NCI-H2171 (cell line): ENCODE measurements around the gene PLA2G4B.
"Not testable (repeated sequence)": the region's sequence is repeated elsewhere in the genome, so short reads cannot be mapped to it uniquely, and the experiment has no call there.

Experiments used
- DNase-seq: peaks from one replicate; lab custom pipeline; 2025; lab: John Stamatoyannopoulos, UW

The PLA2G4B gene

DNA sequence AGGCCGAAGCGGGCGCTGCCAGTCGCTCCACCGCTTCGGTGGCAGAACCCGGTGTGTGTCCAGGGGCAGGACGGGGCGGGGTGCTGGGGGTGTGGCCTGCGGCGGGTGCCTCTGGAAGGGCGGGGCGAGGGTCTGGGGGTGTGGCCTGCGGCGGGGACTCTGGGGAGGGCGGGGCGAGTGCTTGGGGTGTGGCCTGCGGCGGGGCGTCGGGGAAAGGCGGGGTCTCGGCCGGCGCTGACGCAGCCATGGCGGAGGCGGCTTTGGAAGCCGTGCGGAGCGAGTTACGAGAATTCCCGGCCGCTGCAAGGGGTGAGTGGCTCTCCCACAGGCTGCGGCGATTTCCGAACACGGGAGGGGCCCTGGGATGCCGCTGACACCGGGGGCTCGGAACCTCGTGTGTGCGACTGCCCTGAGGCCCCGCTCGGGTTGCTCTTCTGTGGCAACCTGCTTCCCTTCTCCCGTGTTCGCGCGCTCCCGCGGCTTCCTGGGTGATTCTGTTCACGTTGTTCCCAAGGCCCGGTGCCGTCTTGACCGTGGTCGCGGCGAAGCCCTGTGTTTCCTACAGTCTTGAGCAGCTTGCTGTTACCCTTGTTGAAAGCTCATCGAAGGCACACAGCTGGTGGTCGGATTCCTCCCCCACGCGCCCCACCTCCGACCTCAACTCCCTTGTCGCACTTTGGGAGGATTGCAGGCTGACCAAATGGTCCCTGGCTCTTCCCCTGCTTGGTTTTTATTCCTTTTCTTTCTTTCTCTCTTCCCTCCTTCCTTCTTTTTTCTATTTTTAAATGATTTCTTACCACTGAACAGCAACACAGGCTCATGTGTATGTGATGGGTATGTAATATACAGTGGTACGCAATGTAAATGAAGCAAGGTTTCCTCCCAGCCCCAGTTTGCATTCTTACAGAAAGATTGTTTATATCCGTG is 10.5 kb upstream of the PLA2G4B start, which contains the start of gene JMJD7:
JMJD7 (plus strand) TSS at position 213 of the 927 bp plus-strand sequence; CDS start at position 246, 33 bp downstream.
- DNase-seq, result peak; percentile 84

DNA sequence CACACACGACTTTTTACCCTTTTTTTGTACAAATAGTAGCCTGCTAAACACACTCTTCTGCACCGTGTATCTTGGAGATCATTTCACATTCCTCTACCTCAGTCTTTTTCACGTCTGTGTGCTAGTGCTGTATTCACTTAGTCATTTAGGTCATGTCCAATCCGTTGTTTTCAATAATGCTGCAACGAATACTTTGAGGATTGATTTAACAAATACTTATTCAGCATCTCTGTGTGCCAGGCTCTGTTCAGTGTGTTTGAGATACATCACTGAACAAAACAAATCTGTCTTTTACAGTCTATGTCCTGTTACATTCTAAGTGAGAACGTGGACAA is 9.9 kb upstream of the PLA2G4B start:
- DNase-seq, result no peak

DNA sequence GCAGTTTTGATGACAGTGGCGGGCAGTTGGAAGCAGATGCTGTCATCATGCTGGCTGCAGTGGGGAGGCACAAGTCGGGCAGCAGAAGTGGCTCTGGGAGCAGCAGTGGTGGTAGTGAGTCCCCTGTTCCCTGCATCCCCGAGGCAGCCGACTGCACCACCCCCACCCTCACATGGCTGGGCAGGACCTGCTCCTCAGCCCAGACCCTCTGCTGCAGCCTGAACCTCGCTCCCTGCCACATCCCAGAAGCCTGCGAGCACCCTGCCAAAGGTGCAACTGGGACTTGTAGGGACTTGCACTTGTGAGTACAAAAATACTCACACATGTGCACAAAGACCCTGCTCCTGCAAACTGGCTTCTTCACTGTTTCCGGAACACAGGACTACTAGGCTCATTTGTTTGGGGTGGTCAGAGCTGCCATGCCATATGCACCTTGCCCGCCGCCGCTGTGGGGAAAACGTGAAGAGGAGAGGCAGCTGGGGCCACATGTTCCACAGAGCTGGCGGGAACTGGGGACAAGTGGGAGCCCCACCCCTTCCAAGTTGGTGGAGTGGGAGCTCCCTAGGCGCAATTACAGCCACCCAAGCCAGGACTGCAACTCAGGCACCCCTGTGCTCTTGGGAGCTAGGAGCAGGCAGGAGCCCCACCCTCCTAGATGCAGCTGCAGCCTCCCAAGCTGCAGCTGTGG is 8.5 kb upstream of the PLA2G4B start:
- DNase-seq, result no peak

DNA sequence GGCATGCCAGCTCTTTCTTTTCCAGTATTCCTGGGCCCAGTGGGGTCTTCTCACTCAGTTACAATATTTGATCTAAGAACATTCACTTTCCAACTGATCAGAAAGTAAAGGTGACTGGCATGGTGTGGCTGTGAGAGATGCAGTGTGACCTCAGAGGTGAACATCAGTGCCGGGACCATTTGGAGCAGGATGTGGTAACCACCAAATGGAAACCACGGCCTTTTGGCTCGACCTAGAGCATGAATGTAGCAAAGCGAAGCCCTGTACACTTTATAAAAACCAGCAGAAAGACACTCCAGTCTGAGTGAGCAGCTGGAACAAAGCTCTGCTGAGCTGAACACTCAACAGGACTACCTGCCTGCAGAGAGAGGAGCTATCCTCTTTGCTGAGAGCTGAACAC is 7.4 kb upstream of the PLA2G4B start:
- not testable (repeated sequence) for DNase-seq

DNA sequence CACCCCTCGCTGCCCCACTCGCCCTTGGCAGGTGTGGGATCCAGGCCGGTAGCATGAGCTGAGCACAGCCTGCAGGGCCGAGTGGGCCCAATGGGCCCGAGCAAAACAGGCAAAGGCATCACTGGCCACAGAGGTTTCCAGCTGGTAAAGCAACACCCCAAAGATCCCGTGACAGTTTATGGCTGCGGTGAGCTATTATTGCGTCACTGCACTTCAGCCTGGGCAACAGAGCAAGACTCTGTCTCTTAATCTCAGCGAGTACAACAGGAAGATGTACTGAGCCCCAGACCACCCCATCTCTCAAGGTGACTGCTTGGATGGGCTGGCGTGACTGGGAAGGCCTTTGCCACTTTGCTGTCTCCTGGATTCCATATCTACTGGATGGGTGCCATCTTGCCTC is 6.4 kb upstream of the PLA2G4B start:
- no peak for DNase-seq

DNA sequence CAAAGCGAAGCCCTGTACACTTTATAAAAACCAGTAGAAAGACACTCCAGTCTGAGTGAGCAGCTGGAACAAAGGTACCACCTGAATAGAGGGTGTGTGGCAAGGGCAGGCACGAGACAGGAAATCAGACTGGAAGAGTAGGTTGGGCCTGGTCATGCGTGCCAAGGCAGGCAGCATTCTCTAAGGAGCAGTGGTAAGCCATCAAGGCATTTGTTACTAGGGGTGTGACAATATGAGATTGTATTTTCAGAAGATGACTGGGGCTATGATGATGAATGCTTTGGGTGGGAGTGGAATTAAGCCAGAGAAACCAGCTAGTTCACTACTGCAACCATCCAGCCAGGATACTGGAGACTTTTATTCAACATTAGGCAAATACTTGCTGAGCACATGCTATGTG is 5.8 kb upstream of the PLA2G4B start:
- DNase-seq, result no peak

DNA sequence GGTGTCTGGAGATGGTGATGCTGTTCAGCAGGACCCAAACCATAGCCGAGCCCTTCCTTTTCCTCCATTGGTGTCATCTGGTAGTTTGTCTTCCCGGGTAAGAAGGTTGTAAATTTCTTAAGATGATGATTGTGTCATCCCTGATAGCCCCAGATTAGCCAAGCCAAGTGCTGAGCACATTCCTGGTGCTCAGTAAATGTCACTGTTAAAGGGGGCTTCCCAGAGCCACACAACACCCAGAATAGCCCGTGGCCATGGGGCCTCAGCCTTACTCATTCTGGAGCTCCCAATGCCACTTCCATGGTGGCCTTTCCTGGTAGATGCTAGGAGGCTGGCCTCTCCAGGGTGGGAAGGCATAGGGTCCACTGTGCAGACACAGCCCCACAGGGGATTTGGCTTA is 4.6 kb upstream of the PLA2G4B start:
- no peak for DNase-seq

DNA sequence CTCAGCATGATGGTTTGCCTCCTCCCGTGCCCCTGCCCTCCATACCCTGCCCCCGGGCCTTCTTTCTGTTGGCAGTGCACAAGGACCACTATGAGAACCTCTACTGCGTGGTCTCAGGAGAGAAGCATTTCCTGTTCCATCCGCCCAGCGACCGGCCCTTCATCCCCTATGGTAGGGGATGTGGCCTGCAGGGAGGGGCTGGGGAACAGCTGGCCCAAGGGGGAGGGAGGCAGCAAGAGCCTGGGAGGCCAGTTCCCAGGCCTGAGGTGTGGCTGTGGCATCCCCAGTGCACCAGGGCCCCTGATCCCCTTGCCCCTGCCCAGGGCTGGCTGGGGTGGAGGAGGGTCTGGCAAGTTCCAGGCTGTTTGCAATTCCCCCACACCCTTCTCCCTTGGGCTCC is 2.6 kb upstream of the PLA2G4B start:
- DNase-seq, result no peak

DNA sequence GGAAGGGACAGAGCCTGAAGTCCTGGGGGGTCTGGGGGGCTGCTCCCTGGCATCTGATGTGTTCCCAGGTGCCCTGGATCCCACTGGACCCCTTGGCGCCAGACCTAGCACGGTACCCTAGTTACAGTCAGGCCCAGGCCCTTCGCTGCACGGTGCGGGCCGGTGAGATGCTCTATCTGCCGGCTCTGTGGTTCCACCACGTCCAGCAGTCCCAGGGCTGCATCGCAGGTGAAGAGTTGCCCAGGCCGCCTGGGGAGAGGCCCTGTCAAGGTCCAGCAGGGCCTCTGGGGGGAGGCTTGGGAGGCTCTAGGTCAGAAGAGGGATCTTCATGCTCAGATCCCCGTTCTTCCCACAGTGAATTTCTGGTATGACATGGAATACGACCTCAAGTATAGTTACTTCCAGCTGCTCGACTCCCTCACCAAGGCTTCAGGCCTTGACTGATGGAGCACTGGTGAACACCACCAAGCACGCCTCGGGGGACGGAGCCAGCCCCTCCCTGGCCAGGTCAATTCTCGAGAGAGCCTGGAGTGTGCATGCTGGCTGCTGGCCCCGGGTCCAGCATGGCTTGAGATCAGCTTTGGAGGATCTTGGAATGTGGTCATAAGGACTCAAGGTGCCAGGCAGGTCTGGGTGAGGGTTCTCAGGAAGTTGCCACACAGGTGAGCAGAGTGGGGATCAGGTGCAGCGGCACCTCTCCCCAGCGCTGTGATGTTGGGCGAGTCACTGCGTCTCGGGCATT is 1.8 kb upstream of the PLA2G4B start:
- no peak for DNase-seq

DNA sequence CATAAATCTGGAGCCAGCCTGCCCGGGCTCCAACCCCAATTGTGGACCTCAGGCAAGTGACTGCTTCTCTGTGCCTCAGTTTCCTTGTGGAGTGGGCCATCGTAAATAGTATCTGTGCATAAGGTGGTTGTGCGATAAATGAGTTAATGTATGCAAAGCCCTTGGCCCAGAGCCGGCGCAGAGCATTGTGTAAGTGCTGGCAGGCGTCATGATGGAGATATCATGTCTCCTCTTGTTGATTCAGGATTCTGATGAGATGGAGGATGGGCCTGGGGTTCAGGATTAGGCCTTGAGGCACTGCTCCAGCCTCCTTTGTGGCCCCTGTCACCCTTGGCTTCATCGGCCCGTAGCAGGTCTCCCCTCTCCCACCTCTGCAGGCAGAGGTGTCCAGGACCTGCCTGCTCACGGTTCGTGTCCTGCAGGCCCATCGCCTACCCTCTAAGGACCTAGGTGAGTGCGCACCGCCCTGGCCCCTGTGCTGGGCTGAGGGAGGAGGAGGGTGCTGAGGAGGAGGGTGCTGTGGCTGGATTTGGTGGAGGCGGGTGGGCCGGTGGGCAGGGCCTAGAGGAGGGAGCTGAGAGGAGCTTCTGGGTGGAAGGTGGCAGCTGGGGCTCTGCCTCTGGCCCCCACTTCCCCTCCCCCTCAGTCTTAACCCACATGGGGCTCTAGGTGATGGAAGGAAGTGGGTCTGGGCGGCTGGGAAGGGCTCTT is 1.3 kb downstream of the PLA2G4B start:
- DNase-seq, result no peak

DNA sequence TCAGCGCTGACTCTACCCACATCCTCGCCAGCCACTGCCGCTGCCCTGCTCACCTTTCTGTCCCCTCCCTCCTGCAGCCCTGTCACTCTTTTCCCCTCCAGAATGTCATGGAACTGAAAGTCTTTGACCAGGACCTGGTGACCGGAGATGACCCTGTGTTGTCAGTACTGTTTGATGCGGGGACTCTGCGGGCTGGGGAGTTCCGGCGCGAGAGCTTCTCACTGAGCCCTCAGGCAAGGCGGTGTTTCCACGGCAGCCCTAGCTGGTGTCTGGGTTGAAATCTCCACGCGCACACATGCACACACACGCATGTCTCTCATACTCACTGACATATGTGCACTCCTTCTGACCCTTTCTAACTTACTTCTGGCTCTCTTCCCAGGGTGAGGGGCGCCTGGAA is 2.0 kb downstream of the PLA2G4B start:
- no peak for DNase-seq

DNA sequence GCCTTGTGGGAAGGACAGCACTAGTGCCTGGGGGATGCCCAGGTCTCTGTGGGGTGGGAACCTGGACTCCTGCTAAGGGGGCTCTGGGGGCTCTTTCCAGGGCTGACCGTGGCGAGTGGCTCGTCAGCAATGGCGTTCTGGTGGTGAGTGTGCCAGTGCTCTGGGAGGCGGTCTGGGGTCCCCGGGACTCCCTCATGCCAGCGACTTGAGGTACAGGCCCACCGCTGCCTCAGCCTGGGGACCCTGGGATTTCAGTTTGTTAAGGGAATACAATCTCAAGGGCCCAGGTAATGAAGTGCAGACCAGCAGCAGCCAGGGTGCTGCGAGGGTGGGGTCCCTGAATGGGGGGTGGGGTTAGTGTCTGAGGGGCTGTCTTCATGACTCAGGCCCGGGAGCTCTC is 2.5 kb downstream of the PLA2G4B start:
- no peak for DNase-seq

DNA sequence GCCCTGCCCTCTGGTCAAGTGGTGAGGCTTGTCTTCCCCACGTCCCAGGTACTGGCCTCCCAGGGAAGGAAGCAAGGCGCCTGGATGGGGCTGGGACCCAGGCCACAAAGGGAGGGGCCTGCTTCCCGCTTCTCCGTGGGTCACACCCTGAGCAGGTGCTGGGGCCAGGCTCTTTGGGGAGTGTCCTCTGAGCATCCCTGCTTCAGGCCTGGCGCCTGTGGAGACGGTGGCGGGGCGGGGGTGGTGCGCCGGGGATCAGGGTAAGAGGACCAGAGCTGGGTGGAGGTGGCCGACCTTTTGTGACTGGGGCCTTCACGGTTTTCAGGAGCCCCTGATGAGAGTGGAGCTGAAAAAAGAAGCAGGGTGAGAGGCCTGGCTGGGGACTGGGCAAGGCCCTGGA is 3.6 kb downstream of the PLA2G4B start:
- no peak for DNase-seq

DNA sequence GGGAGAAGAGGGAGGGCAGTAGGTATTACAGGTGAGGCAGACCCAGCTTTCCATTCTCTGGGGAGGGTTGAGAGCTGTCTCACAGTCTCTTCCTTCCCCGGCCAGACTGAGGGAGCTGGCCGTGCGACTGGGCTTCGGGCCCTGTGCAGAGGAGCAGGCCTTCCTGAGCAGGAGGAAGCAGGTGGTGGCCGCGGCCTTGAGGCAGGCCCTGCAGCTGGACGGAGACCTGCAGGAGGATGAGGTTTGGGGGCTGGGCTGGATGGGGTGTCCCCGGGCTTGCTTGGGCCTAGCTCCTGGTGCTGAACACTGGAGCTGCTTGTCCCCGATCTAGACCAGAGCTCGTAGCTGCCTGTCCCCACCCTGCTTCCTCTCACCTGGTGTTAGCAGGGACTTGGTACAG is 4.9 kb downstream of the PLA2G4B start:
- no peak for DNase-seq

DNA sequence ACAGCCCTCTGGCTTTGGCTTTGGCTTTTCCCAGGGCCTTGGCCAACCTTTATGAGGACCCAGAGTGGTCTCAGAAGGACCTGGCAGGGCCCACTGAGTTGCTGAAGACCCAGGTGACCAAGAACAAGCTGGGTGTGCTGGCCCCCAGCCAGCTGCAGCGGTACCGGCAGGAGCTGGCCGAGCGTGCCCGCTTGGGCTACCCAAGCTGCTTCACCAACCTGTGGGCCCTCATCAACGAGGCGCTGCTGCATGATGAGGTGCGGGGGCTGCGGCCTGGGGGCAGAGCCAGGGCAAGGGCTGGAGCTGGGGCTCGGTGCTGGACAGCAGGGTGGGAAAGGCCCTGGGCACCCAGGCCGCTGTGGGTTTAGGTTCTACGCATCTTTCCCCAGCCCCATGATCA is 6.2 kb downstream of the PLA2G4B start:
- DNase-seq, result no peak

DNA sequence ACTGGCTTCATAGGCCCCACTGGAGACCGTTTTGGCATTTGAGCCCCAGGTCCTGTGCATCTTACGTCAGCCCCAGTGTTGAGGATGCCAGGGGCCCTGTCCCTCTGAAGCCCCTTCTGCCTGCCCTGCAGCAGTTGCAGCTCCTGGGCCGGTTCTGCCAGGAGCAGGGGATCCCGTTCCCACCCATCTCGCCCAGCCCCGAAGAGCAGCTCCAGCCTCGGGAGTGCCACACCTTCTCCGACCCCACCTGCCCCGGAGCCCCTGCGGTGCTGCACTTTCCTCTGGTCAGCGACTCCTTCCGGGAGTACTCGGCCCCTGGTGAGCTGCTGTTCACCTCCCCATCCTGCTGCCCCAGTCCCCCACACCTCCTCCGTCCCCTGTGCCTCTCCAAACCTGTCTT is 8.6 kb downstream of the PLA2G4B start:
- DNase-seq, result no peak

DNA sequence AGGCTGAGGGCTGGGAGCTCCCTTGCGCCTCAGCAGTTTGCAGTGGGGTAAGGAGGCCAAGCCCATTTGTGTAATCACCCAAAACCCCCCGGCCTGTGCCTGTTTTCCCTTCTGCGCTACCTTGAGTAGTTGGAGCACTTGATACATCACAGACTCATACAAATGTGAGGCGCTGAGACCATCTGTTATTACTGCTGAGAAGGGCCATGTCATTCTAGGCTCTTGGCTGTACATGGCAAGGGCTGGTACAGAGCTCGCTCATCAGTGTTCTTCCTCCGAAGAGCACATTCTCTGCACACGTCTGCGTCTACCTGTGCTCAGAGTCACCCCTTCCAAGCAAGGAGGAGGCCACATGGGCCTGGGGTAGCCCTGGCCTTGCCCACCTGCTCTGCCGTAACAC is 9.3 kb downstream of the PLA2G4B start:
- no peak for DNase-seq

DNA sequence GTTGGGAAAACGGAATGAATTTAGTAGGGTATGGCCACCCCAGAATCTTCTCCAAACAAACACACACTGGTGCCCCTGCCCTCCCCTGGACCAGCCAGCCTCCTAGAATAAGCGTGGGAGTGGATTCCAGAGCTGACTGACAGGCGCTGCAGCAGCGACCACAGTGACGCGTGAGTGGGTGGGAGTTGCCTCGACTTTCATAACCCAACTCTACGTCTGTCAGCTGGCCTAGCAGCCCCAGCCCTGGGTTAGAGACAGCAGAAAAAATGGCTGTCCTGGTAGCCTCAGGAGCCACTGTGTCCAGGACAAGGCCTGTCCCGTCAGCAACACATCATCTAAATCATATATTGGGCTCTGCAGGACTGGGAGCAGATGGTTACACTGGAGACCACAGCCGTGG is 10.0 kb downstream of the PLA2G4B start:
- no peak for DNase-seq

DNA sequence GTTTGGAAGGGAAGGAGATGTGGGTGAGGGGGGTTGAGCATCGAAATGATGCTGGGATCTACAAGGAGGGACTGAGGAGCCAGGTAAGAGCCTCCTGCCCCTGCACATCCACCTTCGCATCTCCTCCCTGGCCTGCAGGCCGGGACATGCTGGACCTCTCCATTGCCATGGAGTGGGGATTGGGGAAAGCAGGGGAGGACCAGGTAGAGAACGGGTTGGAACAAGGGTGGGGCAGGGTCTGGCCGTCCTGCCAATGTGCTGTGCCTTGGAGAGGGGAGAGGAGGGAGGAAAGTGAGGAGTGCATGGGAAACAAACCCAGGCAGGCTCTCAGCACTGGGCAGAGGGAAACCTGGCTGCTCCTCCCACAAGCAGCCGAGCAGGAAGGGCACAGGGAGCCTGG is 10.6 kb downstream of the PLA2G4B start:
- DNase-seq, result no peak

DNA sequence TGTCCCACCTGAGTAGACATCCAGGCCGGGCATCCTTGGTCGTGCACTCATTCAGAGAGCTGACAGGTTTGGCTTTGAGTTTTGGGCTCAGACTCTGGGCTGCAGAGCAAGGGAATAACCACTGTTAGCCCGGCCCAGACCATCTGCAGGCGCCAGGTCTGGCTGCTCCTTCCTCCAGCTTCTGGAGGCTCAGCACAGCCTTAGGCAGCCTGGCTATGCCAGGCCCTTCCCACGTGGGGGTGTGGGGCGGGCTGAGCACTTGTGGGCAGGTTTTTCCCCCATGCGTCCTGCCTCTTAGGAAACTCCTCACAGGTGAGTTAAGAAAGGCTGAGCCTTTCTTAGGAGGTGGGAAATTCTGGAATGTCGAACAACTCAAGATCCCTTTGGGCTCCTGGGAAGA is 11.2 kb downstream of the PLA2G4B start:
- DNase-seq, result no peak

DNA sequence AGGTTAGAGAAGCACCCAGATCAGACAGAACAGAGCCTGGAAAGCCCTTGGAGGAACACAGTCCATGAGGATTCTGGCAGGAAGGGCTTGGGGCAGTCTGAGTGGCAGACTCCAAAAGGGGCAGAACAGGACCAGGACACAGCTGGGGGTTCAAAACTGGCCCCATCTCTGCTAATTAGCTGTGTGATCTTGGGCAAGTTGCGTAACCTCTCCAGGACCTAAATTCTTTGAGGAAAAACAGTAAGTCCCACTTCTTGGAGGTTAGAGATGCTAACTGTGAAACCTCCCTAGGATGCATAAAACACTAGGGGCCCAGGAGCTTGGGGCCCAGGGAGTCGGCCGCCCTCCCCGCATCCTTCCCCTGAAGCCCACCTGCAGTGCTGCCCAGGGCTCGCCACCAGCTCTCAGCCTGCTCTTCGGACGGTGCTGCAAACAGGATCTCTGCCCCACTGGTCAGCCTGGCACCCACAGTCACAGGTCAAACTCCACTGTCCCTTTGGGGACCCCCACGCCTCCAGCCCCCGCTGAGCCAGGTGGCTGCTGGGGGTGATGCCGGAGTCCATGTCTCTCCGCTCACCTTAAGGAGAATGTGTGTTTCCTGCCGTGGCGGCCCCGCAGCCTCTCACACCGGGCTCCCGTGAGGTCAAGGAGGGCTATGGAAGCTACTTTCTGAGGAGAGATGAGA is 12.0 kb downstream of the PLA2G4B start:
- DNase-seq, result no peak

DNA sequence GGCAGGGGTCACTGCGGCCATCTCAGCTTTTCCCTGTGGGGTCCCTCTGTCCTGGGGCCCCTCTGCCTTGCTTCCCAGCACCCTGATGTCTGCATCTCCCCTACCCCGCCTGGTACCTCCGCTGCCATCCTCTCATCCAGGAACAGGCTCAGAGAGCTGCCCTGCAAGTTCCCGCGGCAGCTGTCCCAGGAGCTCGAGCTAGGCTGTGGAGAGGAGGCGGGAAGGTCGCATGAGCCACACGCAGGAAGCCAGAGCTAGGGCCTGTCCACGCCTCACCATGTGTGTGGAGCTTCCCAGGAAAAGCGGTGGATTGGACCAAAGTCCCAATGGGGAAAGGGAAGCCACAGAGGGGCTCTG is 12.5 kb downstream of the PLA2G4B start:
- no peak for DNase-seq
